OCI-LY7 (cell line): Measurements from ENCODE around the gene TMPRSS2. TPM values are rescaled to one million over a fixed set of nuclear protein-coding genes. Genes with fewer than 3 reads are reported as not detected.
A peak's percentile ranks its signal among the peaks of the same experiment; 100 is the strongest.

Experiments
- BruUV-seq: library from RNA; stranded (reverse); fragments of 400-500 nt; replicated peaks from 2 replicates; lab custom pipeline; 2021; lab: Mats Ljungman, UMichigan
- CTCF ChIA-PET: fragments of 300-600 bp; sonication (Branson Sonifier 250); formaldehyde crosslinking; loops from one replicate; lab custom pipeline; 2022; ENCODE audit warnings: antibody characterized with exemption; ENCODE audit not compliant: unreplicated experiment; lab: Charles Lee
- POLR2A ChIA-PET: fragments of 300-600 bp; sonication (Branson Sonifier 250); formaldehyde crosslinking; loops from one replicate; lab custom pipeline; 2022; ENCODE audit warnings: antibody characterized with exemption; lab: Charles Lee
- DNase-seq: peaks from one replicate; pipeline ENCODE4 v3.0.0-alpha.2; 2015; ENCODE audit warnings: low spot score
- H2AFZ ChIP-seq: fragments of 200-600 bp; sonication (generic), shearing (Covaris generic); 2 replicates; pipeline ENCODE4 v1.6.1; 2014; ENCODE audit warnings: mild to moderate bottlenecking, antibody characterized with exemption, low read length, moderate library complexity
- H3K27ac ChIP-seq: fragments of 200-600 bp; sonication (generic); 2 replicates; pipeline ENCODE4 v1.5.1; 2014; ENCODE audit warnings: mixed run types, low read depth, mild to moderate bottlenecking, moderate library complexity, low read length, inconsistent platforms; ENCODE audit not compliant: poor library complexity, severe bottlenecking
- H3K36me3 ChIP-seq: fragments of 200-600 bp; sonication (generic); 2 replicates; pipeline ENCODE4 v1.6.1; 2014; ENCODE audit warnings: mild to moderate bottlenecking, antibody characterized with exemption, low read length, moderate library complexity, mixed read lengths; ENCODE audit not compliant: insufficient read depth
- H3K4me1 ChIP-seq: fragments of 200-600 bp; sonication (generic); 2 replicates; pipeline ENCODE4 v1.5.1; 2014; ENCODE audit warnings: mild to moderate bottlenecking, low read length; ENCODE audit not compliant: insufficient read depth, poor library complexity, severe bottlenecking
- H3K4me2 ChIP-seq: fragments of 200-600 bp; sonication (generic); 2 replicates; pipeline ENCODE4 v1.6.1; 2014; ENCODE audit warnings: mild to moderate bottlenecking, low read length
- H3K4me3 ChIP-seq: fragments of 200-600 bp; sonication (generic); 2 replicates; pipeline ENCODE4 v1.5.1; 2014; ENCODE audit warnings: mild to moderate bottlenecking, low read depth, low read length; ENCODE audit not compliant: poor library complexity, severe bottlenecking
- H3K79me2 ChIP-seq: fragments of 200-600 bp; sonication (generic); 2 replicates; pipeline ENCODE4 v1.6.1; 2016; ENCODE audit warnings: low read depth, mild to moderate bottlenecking, low read length, moderate library complexity, mixed read lengths; ENCODE audit not compliant: insufficient read depth
- H3K9me2 ChIP-seq: fragments of 200-600 bp; sonication (generic); 2 replicates; pipeline ENCODE4 v1.6.1; 2016; ENCODE audit warnings: mild to moderate bottlenecking, low read length, mixed read lengths; ENCODE audit not compliant: insufficient read depth
- H3K9me3 ChIP-seq: fragments of 200-600 bp; sonication (generic); 2 replicates; pipeline ENCODE4 v1.6.1; 2014; ENCODE audit warnings: mild to moderate bottlenecking, mixed run types, low read length, mixed read lengths
- H4K20me1 ChIP-seq: fragments of 200-600 bp; sonication (generic); 2 replicates; pipeline ENCODE4 v1.6.1; 2014; ENCODE audit warnings: mild to moderate bottlenecking, antibody characterized with exemption, low read length, moderate library complexity, mixed read lengths; ENCODE audit not compliant: insufficient read depth
- CTCF ChIP-seq: fragments of 200-600 bp; sonication (generic); conservative IDR thresholded peaks from 2 replicates; pipeline ENCODE4 v1.5.1; 2014; ENCODE audit warnings: mild to moderate bottlenecking, antibody characterized with exemption, low read length, moderate library complexity, mixed read lengths
- EZH2phosphoT487 ChIP-seq: fragments of 200-600 bp; sonication (generic); IDR thresholded peaks from 2 replicates; pipeline ENCODE4 v1.6.1; 2018; ENCODE audit warnings: low read depth, borderline replicate concordance, mild to moderate bottlenecking, mixed run types, antibody characterized with exemption, low read length, moderate library complexity, mixed read lengths
- intact Hi-C: fragments of 100-400 bp; cut with micrococcal nuclease; formaldehyde crosslinking; loops from one replicate; pipeline ENCODE4 v1.10.0; 2022; ENCODE audit not compliant: unreplicated experiment
- total RNA-seq, 2 experiments: library from RNA; depleted of rRNA in 1 of 2; stranded (reverse); fragments of >200 nt in 1 of 2; shearing (Covaris generic) in 1 of 2; gene quantifications; 2 replicates each; pipeline ENCODE4 v1.2.3, GENCODE V29; 2014 to 2022

TMPRSS2 gene
- total RNA-seq, 2 experiments from 2014 or later: 0.09 TPM; not detected in 1

GRCh38 chr21:41428311-41428710, 79.6 kb downstream of the TMPRSS2 start:
- no peaks in the 10 kb centered on the region for H3K79me2 ChIP-seq
- no peak for TF ChIP-seq EZH2phosphoT487
- TF ChIP-seq CTCF: no peak
- DNase-seq: no peak
- BruUV-seq: no TSS peak
- H2AFZ ChIP-seq: no peak overlapping the region
- peaks cover 73% of the 10 kb centered on the region for H3K4me1 ChIP-seq
- intact Hi-C loops: loop anchor here (5.0 to 10.0 kb wide), 2 partner anchors 106 to 636 kb away; no protein-coding TSS in a partner anchor
- H3K4me3 ChIP-seq: no peak overlapping the region
- peaks cover 1% of the 10 kb centered on the region; the same call in 1 of the 2 replicates for H3K9me3 ChIP-seq
- no peak overlapping the region for H3K27ac ChIP-seq
- no peaks in the 10 kb centered on the region for H3K9me2 ChIP-seq
- H3K4me2 ChIP-seq: peak overlapping the region; percentile 2; the same call in 1 of the 2 replicates
- H4K20me1 ChIP-seq: no peaks in the 10 kb centered on the region
- POLR2A ChIA-PET: interaction anchor here (1.1 kb wide), 1 partner anchor 144 kb away, joined by 3 read pairs; no protein-coding TSS in a partner anchor
- peaks cover 6% of the 10 kb centered on the region for H3K36me3 ChIP-seq
- CTCF ChIA-PET: no interaction called here

GRCh38 chr21:41427556-41427955, 80.4 kb downstream of the TMPRSS2 start:
- no peak overlapping the region for H3K4me3 ChIP-seq
- H3K4me1 ChIP-seq: peaks cover 74% of the 10 kb centered on the region
- H3K79me2 ChIP-seq: no peaks in the 10 kb centered on the region
- no peak for DNase-seq
- H3K27ac ChIP-seq: no peak overlapping the region
- no peak overlapping the region for H2AFZ ChIP-seq
- TF ChIP-seq EZH2phosphoT487 (no peak), CTCF (no peak)
- no peaks in the 10 kb centered on the region for H4K20me1 ChIP-seq
- ChIA-PET POLR2A (interaction anchor here (1.1 kb wide), 1 partner anchor 109 kb away, joined by 3 read pairs; no protein-coding TSS in a partner anchor), CTCF (no interaction called here)
- no peaks in the 10 kb centered on the region for H3K9me2 ChIP-seq
- BruUV-seq: no TSS peak
- no peaks in the 10 kb centered on the region for H3K9me3 ChIP-seq
- intact Hi-C loops: loop anchor here (5.0 to 10.0 kb wide), 2 partner anchors 105 to 637 kb away; no protein-coding TSS in a partner anchor
- peak overlapping the region; percentile 81 for H3K4me2 ChIP-seq
- H3K36me3 ChIP-seq: no peaks in the 10 kb centered on the region
